ACC112 (cell line): Measurements from ENCODE around the gene C1orf210.

Source experiments
- H2AFZ ChIP-seq: fragments of 200-600 bp; sonication (generic); one replicate; pipeline ENCODE4 v1.6.0; 2017; ENCODE audit warnings: antibody characterized with exemption, low read length; ENCODE audit not compliant: unreplicated experiment
- H3K27ac ChIP-seq: fragments of 200-600 bp; sonication (generic); 2 replicates; pipeline ENCODE4 v1.5.1; 2014; ENCODE audit warnings: low read depth, mild to moderate bottlenecking, antibody characterized with exemption, low read length, moderate library complexity
- H3K27me3 ChIP-seq: fragments of 200-600 bp; sonication (generic); 2 replicates; pipeline ENCODE4 v1.6.1; 2014; ENCODE audit warnings: mild to moderate bottlenecking, antibody characterized with exemption, low read length, moderate library complexity, mixed read lengths; ENCODE audit not compliant: insufficient read depth
- H3K36me3 ChIP-seq: fragments of 200-600 bp; sonication (generic); 2 replicates; pipeline ENCODE4 v1.6.1; 2016; ENCODE audit warnings: mild to moderate bottlenecking, antibody characterized with exemption, low read length, moderate library complexity, mixed read lengths; ENCODE audit not compliant: insufficient read depth
- H3K4me1 ChIP-seq: fragments of 200-600 bp; sonication (generic); one replicate; pipeline ENCODE4 v1.6.1; 2016; ENCODE audit warnings: low read length, mixed read lengths; ENCODE audit not compliant: insufficient read depth, unreplicated experiment, control insufficient read depth
- H3K4me3 ChIP-seq: fragments of 200-600 bp; sonication (generic); 2 replicates; pipeline ENCODE4 v1.5.1; 2014; ENCODE audit warnings: mild to moderate bottlenecking, low read depth, low read length
- H3K79me2 ChIP-seq: fragments of 200-600 bp; sonication (generic); one replicate; pipeline ENCODE4 v1.6.0; 2016; ENCODE audit warnings: low read length; ENCODE audit not compliant: control insufficient read depth, unreplicated experiment, insufficient read depth

Gene C1orf210

GRCh38 chr1:43303471-43304313 is 18.3 kb upstream of the C1orf210 start:
- no peaks in the 10 kb centered on the region for H3K4me1 ChIP-seq
- H3K27me3 ChIP-seq: no peaks in the 10 kb centered on the region
- no peaks in the 10 kb centered on the region for H3K79me2 ChIP-seq
- H2AFZ ChIP-seq: no peak overlapping the region
- H3K27ac ChIP-seq: no peak overlapping the region
- no peaks in the 10 kb centered on the region for H3K36me3 ChIP-seq
- no peak overlapping the region for H3K4me3 ChIP-seq

- Histone ChIP-seq H3K27ac (no peak overlapping the region), H3K4me1 (no peaks in the 10 kb centered on the region), H3K36me3 (no peaks in the 10 kb centered on the region), H3K27me3 (no peaks in the 10 kb centered on the region), H3K4me3 (no peak overlapping the region), H2AFZ (no peak overlapping the region), H3K79me2 (no peaks in the 10 kb centered on the region)
Measured at GRCh38 chr1:43302721-43303470, 17.5 kb upstream of the C1orf210 start.

GRCh38 chr1:43302201-43302600 is 16.8 kb upstream of the C1orf210 start:
- Histone ChIP-seq H2AFZ (no peak overlapping the region), H3K27me3 (no peaks in the 10 kb centered on the region), H3K79me2 (no peaks in the 10 kb centered on the region), H3K36me3 (no peaks in the 10 kb centered on the region), H3K4me1 (no peaks in the 10 kb centered on the region), H3K27ac (no peak overlapping the region), H3K4me3 (no peak overlapping the region)

GRCh38 chr1:43300378-43301094 is 15.2 kb upstream of the C1orf210 start, which contains the start of gene TIE1:
Gene TIE1, plus strand, starts transcription at chr1:43300982. Its CDS starts 90 bp downstream, at chr1:43301072.
- H3K4me3 ChIP-seq: no peak within 1 kb of the TSS
- no peak within 1 kb of the TSS for H2AFZ ChIP-seq
- no peaks in the 10 kb centered on the region for H3K27me3 ChIP-seq
- peaks cover 7% of the 10 kb centered on the region for H3K4me1 ChIP-seq
- H3K27ac ChIP-seq: no peak within 1 kb of the TSS
- H3K36me3 ChIP-seq: no peaks in the 10 kb centered on the region
- no peaks in the 10 kb centered on the region for H3K79me2 ChIP-seq

- Histone ChIP-seq H3K27me3 (no peaks in the 10 kb centered on the region), H3K36me3 (no peaks in the 10 kb centered on the region), H3K27ac (no peak overlapping the region), H3K4me1 (peaks cover 18% of the 10 kb centered on the region), H3K79me2 (no peaks in the 10 kb centered on the region), H3K4me3 (no peak overlapping the region), H2AFZ (no peak overlapping the region)
Measured at GRCh38 chr1:43299101-43299500, 13.7 kb upstream of the C1orf210 start.

DNA sequence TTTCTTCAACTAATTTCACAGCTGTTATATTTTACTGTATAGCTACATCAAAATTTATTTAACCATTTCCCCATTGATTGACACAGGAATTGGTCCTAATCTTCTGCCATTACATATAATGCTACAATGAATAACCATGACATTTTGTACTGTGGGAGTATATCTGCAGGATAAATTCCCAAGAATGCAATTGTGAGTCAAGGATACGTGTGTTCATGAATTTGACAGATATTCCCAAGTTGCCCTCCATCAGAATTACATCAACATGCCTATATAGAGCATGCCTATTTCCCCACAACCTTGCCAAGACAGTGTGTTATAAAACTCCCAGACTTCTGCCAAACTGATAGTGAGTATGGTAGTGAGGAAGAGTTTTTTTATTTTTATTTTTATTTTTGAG is 12.7 kb upstream of the C1orf210 start:
- H3K79me2 ChIP-seq: no peaks in the 10 kb centered on the region
- H3K27ac ChIP-seq: no peak overlapping the region
- H3K4me1 ChIP-seq: peaks cover 24% of the 10 kb centered on the region
- H2AFZ ChIP-seq: no peak overlapping the region
- no peaks in the 10 kb centered on the region for H3K36me3 ChIP-seq
- no peak overlapping the region for H3K4me3 ChIP-seq
- H3K27me3 ChIP-seq: no peaks in the 10 kb centered on the region

DNA sequence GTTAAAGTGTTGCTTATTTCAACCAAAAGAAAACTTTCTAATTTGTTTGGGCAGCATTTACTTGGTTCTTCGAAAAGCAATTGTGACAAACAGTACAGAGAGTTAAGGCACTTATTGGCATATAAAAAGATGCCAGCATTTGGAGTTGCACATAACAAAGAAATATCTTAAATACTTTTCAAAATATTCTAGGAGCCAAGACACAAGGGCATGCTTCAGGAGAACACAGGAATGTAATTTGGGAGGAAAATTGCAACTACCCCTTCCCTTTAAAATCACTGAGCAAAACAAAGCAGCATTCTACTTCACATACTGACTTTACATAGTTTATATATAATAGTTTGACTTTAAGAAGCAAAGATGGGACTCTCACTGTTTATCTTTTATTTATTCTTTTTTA is 10.8 kb upstream of the C1orf210 start:
- no peak overlapping the region for H3K4me3 ChIP-seq

DNA sequence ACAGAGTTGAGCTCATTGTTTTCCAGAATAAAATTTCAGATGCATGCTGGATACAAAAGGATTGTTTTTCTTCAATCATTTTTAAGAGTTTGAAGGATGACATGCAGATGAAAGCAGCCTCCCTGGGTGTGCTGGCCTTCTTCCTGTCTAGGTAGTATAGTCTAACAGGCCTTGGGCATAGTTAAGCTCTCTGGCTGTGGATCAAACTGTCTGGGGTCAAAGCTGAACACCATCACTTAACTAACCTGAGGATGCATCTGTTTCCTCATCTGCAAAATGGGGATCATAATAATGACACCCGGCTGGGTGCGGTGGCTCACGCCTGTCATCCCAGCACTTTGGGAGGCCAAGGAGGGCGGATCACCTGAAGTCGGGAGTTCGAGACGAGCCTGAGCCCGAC is 9.4 kb upstream of the C1orf210 start:
- Histone ChIP-seq H3K4me1 (peaks cover 24% of the 10 kb centered on the region), H3K79me2 (no peaks in the 10 kb centered on the region), H3K27ac (peak overlapping the region; percentile 1; the same call in 1 of the 2 replicates), H2AFZ (no peak overlapping the region), H3K27me3 (no peaks in the 10 kb centered on the region), H3K4me3 (no peak overlapping the region), H3K36me3 (no peaks in the 10 kb centered on the region)

More for the DNA sequence above, 10.8 kb upstream of the C1orf210 start:
- H3K36me3 ChIP-seq: no peaks in the 10 kb centered on the region
- no peaks in the 10 kb centered on the region for H3K79me2 ChIP-seq
- no peak overlapping the region for H3K27ac ChIP-seq
- no peaks in the 10 kb centered on the region for H3K27me3 ChIP-seq
- peaks cover 24% of the 10 kb centered on the region for H3K4me1 ChIP-seq
- H2AFZ ChIP-seq: peak overlapping the region; percentile 28

- Histone ChIP-seq H3K4me3 (no peak overlapping the region), H3K27me3 (no peaks in the 10 kb centered on the region), H3K4me1 (peaks cover 24% of the 10 kb centered on the region), H3K27ac (peak overlapping the region; percentile 1; the same call in 1 of the 2 replicates), H3K36me3 (no peaks in the 10 kb centered on the region), H3K79me2 (no peaks in the 10 kb centered on the region), H2AFZ (no peak overlapping the region)
Measured at GRCh38 chr1:43293896-43294760, 8.7 kb upstream of the C1orf210 start.

DNA sequence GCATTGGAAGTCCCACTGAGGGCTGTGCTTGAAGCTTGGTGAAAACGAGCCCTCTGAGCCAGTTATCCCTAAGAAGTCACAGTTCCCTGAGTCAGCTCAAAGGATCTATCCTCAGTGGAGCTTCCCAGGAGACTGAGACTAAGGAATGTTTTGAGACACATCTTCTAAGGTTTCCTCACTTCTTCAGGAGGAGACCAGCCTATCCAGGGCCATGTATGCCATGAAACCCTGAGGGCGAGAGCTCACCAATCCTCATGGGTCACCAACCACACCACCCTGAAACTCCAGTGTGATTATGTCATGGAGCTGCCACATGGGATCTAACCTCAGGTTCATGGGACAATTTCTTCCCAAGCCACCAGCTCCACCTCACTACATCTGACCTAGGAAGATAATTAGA is 7.8 kb upstream of the C1orf210 start:
- Histone ChIP-seq H3K36me3 (no peaks in the 10 kb centered on the region), H3K27ac (no peak overlapping the region), H3K4me1 (peaks cover 24% of the 10 kb centered on the region), H3K79me2 (no peaks in the 10 kb centered on the region), H2AFZ (no peak overlapping the region), H3K27me3 (no peaks in the 10 kb centered on the region; the same call in 1 of the 2 replicates), H3K4me3 (no peak overlapping the region)
